Heart left ventricle (tissue), 13 donors: ENCODE measurements around the gene PPP4R2.

Source experiments
- CTCF ChIP-seq, 12 donors: fragments of 200-600 bp; sonication (generic) in 4 of 12; IDR thresholded peaks; one replicate each; pipeline versions ENCODE4 v1.5.0 to v1.8.0; 2018 to 2022; ENCODE audit warnings: antibody characterized with exemption in 12 of 12, mild to moderate bottlenecking in 5 of 12
- POLR2A ChIP-seq, 2 donors: fragments of 450-650 bp; IDR thresholded peaks; one replicate each; pipeline ENCODE4 v1.6.1; 2017; ENCODE audit warnings: antibody characterized with exemption in 2 of 2, mild to moderate bottlenecking in 2 of 2, moderate library complexity in 2 of 2
- donor health status: ischemic (EF 13 %, LVEDD 7.1; RV severe dilation, severe dysfunction).
- donor health status: DM: no; HTN: yes; CAD: no.
- donor health status: DM: no; HTN: no; CAD: no.
- donor health status: ischemic (EF 25% LVEDD 6.9; RV normal size, moderate dysfunction).
- donor health status: ischemic (EF 25% LVEDD 5.7; RV mildly dilated, moderate dysfunction).
- donor health status: ischemic (EF 35%, LVEDD 5.7; RV mildly dilated, moderate dysfunction).
- donor health status: nonischemic (EF 11% LVEDD 7.7; RV severe dilation, severe dysfunction).
- donor health status: DM: yes; HTN: yes; CAD: no.
- donor health status: PGD.
- donor health status: ischemic (EF 29% LVEDD 5.4; RV normal size, mild dysfunction).
- donor health status: nonischemic (EF 23%, LVEDD 6.1; RV moderate dilation, normal function).

GRCh38 chr3:73070675-73071575 is 74.3 kb downstream of the PPP4R2 start:
- TF ChIP-seq CTCF (IDR thresholded peaks at IDR 0.05) (no peak), POLR2A (IDR thresholded peaks at IDR 0.05) (no peak)
